ENCODE results near the gene KRTAP6-1. TPM values are rescaled to one million over a fixed set of nuclear protein-coding genes. Genes with fewer than 3 reads are reported as not detected.

KRTAP6-1 gene
- total RNA-seq, 1 experiment from 2014 or later, result not detected

- H3K9me3 ChIP-seq (ENCODE audit: low read length), result no peaks in the 10 kb centered on the region
- no peaks in the 10 kb centered on the region for H3K4me1 ChIP-seq (ENCODE audit: insufficient read depth, low read length)
- no peaks in the 10 kb centered on the region for H3K9me2 ChIP-seq (replicated peaks; ENCODE audit: low read length)
- no peak within 1 kb of the TSS for H3K9ac ChIP-seq (ENCODE audit: low read length)
- H3K36me3 ChIP-seq (ENCODE audit: low read depth, low read length), result no peaks in the 10 kb centered on the region
- no peaks in the 10 kb centered on the region for H3K79me2 ChIP-seq (ENCODE audit: low read length)
- intact Hi-C loops (cut with micrococcal nuclease), result no loop called here
- no peaks in the 10 kb centered on the region for H3K27me3 ChIP-seq (ENCODE audit: low read length)
- no TSS peak for BruUV-seq (replicated peaks)
- CTCF ChIA-PET, result no interaction called here
- POLR2A ChIA-PET (ENCODE audit: unreplicated experiment), result no interaction called here
- ATAC-seq (no peak), DNase-seq (no peak)
- H4K20me1 ChIP-seq (ENCODE audit: low read length), result no peaks in the 10 kb centered on the region
- no peak within 1 kb of the TSS for H3K27ac ChIP-seq (ENCODE audit: low read length)
- no peak within 1 kb of the TSS for H3K4me2 ChIP-seq (ENCODE audit: low read length)
- no peak within 1 kb of the TSS for H3K4me3 ChIP-seq (ENCODE audit: low read length)
- no peak within 1 kb of the TSS for H2AFZ ChIP-seq (ENCODE audit: low read length)
- TF ChIP-seq, protein P1, sequence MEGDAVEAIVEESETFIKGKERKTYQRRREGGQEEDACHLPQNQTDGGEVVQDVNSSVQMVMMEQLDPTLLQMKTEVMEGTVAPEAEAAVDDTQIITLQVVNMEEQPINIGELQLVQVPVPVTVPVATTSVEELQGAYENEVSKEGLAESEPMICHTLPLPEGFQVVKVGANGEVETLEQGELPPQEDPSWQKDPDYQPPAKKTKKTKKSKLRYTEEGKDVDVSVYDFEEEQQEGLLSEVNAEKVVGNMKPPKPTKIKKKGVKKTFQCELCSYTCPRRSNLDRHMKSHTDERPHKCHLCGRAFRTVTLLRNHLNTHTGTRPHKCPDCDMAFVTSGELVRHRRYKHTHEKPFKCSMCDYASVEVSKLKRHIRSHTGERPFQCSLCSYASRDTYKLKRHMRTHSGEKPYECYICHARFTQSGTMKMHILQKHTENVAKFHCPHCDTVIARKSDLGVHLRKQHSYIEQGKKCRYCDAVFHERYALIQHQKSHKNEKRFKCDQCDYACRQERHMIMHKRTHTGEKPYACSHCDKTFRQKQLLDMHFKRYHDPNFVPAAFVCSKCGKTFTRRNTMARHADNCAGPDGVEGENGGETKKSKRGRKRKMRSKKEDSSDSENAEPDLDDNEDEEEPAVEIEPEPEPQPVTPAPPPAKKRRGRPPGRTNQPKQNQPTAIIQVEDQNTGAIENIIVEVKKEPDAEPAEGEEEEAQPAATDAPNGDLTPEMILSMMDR (conservative IDR thresholded peaks at IDR 0.05; ENCODE audit: low read depth, low read length), result no peak
- TF ChIP-seq EZH2 (IDR thresholded peaks at IDR 0.05; ENCODE audit: low read length, unreplicated experiment), result no peak
- TF ChIP-seq EZH2phosphoT487 (IDR thresholded peaks at IDR 0.05; ENCODE audit: borderline replicate concordance, low read length), result no peak
- no peaks in the 10 kb centered on the region for H3F3A ChIP-seq (ENCODE audit: low read length, unreplicated experiment)
Measured at GRCh38 chr21:30592140-30592539, 21.6 kb downstream of the KRTAP6-1 start, which contains the start of gene KRTAP6-3. Gene KRTAP6-3 (plus strand): TSS chr21:30592440. CDS start chr21:30592446, 6 bp downstream.

- Histone ChIP-seq H3K36me3 (ENCODE audit: low read depth, low read length) (no peaks in the 10 kb centered on the region), H2AFZ (ENCODE audit: low read length) (no peak within 1 kb of the TSS), H3K79me2 (ENCODE audit: low read length) (no peaks in the 10 kb centered on the region), H3K9me2 (replicated peaks; ENCODE audit: low read length) (no peaks in the 10 kb centered on the region), H3K4me3 (ENCODE audit: low read length) (no peak within 1 kb of the TSS), H3F3A (ENCODE audit: low read length, unreplicated experiment) (no peaks in the 10 kb centered on the region), H3K4me1 (ENCODE audit: insufficient read depth, low read length) (no peaks in the 10 kb centered on the region), H3K27ac (ENCODE audit: low read length) (no peak within 1 kb of the TSS), H3K4me2 (ENCODE audit: low read length) (no peak within 1 kb of the TSS), H4K20me1 (ENCODE audit: low read length) (no peaks in the 10 kb centered on the region), H3K9ac (ENCODE audit: low read length) (no peak within 1 kb of the TSS), H3K9me3 (ENCODE audit: low read length) (no peaks in the 10 kb centered on the region), H3K27me3 (ENCODE audit: low read length) (no peaks in the 10 kb centered on the region)
- intact Hi-C loops (cut with micrococcal nuclease), result no loop called here
- POLR2A ChIA-PET (ENCODE audit: unreplicated experiment), result no interaction called here
- DNase-seq (no peak), ATAC-seq (no peak)
- CTCF ChIA-PET, result no interaction called here
- TF ChIP-seq, protein P1 (conservative IDR thresholded peaks at IDR 0.05; ENCODE audit: low read depth, low read length), result no peak
- TF ChIP-seq EZH2phosphoT487 (IDR thresholded peaks at IDR 0.05; ENCODE audit: borderline replicate concordance, low read length) (no peak), EZH2 (IDR thresholded peaks at IDR 0.05; ENCODE audit: low read length, unreplicated experiment) (no peak)
- no TSS peak for BruUV-seq (replicated peaks)
Measured at GRCh38 chr21:30590297-30590696, 23.4 kb downstream of the KRTAP6-1 start, which contains the start of gene KRTAP22-2. Gene KRTAP22-2 (minus strand): TSS chr21:30590397.

DNA sequence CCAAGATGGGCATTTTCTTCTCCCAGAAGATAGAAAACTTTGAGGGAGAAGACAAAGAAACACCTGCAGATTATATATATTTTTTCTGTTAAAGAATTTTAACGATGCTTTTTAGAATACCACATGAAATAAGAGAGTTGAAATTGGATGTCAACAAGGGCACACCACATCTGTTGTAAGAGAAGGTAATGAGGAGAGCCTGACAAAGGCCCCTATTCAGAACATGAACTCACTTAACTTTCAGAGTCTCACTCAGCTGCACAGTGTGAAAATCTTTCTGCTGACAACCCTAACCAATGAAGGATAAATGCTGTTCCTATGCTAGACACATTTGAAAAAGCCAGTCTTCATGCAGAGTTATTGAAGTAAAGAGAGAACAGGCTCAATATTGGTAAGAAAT, 30.9 kb downstream of the KRTAP6-1 start:
- no TSS peak for BruUV-seq (replicated peaks)

More for the DNA sequence above, 30.9 kb downstream of the KRTAP6-1 start:
- DNase-seq, result no peak
- POLR2A ChIA-PET (ENCODE audit: unreplicated experiment), result no interaction called here
- Histone ChIP-seq H3K27ac (ENCODE audit: low read length) (no peak overlapping the region), H3K4me1 (ENCODE audit: insufficient read depth, low read length) (no peaks in the 10 kb centered on the region), H3K9ac (ENCODE audit: low read length) (no peak overlapping the region), H3K9me3 (ENCODE audit: low read length) (no peaks in the 10 kb centered on the region), H3K79me2 (ENCODE audit: low read length) (no peaks in the 10 kb centered on the region), H3K4me3 (ENCODE audit: low read length) (no peak overlapping the region), H3K9me2 (replicated peaks; ENCODE audit: low read length) (no peaks in the 10 kb centered on the region), H3K4me2 (ENCODE audit: low read length) (no peak overlapping the region), H3K27me3 (ENCODE audit: low read length) (no peaks in the 10 kb centered on the region), H3F3A (ENCODE audit: low read length, unreplicated experiment) (no peaks in the 10 kb centered on the region), H4K20me1 (ENCODE audit: low read length) (no peaks in the 10 kb centered on the region), H3K36me3 (ENCODE audit: low read depth, low read length) (no peaks in the 10 kb centered on the region), H2AFZ (ENCODE audit: low read length) (no peak overlapping the region)
- no peak for ATAC-seq
- TF ChIP-seq, protein P1 (conservative IDR thresholded peaks at IDR 0.05; ENCODE audit: low read depth, low read length), result no peak
- no peak for TF ChIP-seq EZH2phosphoT487 (IDR thresholded peaks at IDR 0.05; ENCODE audit: borderline replicate concordance, low read length)
- TF ChIP-seq EZH2 (IDR thresholded peaks at IDR 0.05; ENCODE audit: low read length, unreplicated experiment), result no peak
- intact Hi-C loops (cut with micrococcal nuclease), result loop anchor here (10.0 kb wide), 1 partner anchor 58 kb away; no protein-coding TSS in a partner anchor
- CTCF ChIA-PET, result no interaction called here

Data from PC-3 (cell line).